Measurements from ENCODE around the gene MFAP3. TPM values are rescaled to one million over a fixed set of nuclear protein-coding genes. Genes with fewer than 3 reads are reported as not detected.

Gene MFAP3
- polyA plus RNA-seq, 2 of the 4 experiments (the other 2 are of a cell fraction), result 25.1 to 38.9 TPM

GRCh38 chr5:154031937-154032489 lies 6.8 kb upstream of the MFAP3 start:
- Histone ChIP-seq H3K9me3 (no peaks in the 10 kb centered on the region), H3K27ac (no peak overlapping the region), H3K4me3 (no peak overlapping the region), H3K4me1 (no peaks in the 10 kb centered on the region), H3K4me2 (no peak overlapping the region)
- CTCF ChIA-PET, result no interaction called here
- no peak for TF ChIP-seq ESRRA (IDR thresholded peaks at IDR 0.05; ENCODE audit: borderline replicate concordance, low read length)
- no peak for TF ChIP-seq POLR2A (IDR thresholded peaks at IDR 0.05; ENCODE audit: low read length)
- TF ChIP-seq CEBPB (IDR thresholded peaks at IDR 0.05), result no peak
- no peak for TF ChIP-seq CBX2 (IDR thresholded peaks at IDR 0.05; ENCODE audit: borderline replicate concordance, low read depth)
- no peak for TF ChIP-seq ATOH8 (CRISPR knock-in tag; IDR thresholded peaks at IDR 0.05; ENCODE audit: low read depth)
- no peak for TF ChIP-seq MYC (IDR thresholded peaks at IDR 0.05; ENCODE audit: borderline replicate concordance, low read length)
- no peak for TF ChIP-seq GATA3 (IDR thresholded peaks at IDR 0.05; ENCODE audit: borderline replicate concordance)
- TF ChIP-seq PHF8 (IDR thresholded peaks at IDR 0.05; ENCODE audit: borderline replicate concordance, low read depth), result no peak
- TF ChIP-seq CTCF (IDR thresholded peaks at IDR 0.05), result no peak
- no peak for TF ChIP-seq CBX8 (IDR thresholded peaks at IDR 0.05)
- no peak for TF ChIP-seq ZC3H11A (IDR thresholded peaks at IDR 0.05)
- TF ChIP-seq RNF2 (IDR thresholded peaks at IDR 0.05; ENCODE audit: borderline replicate concordance, low read depth), result no peak
- TF ChIP-seq CHD2 (IDR thresholded peaks at IDR 0.05; ENCODE audit: low read length, partially characterized antibody), result no peak
- TF ChIP-seq HMGXB4 (CRISPR knock-in tag; IDR thresholded peaks at IDR 0.05; ENCODE audit: borderline replicate concordance), result no peak
- no peak for TF ChIP-seq KDM5A (IDR thresholded peaks at IDR 0.05)
- TF ChIP-seq MAZ (IDR thresholded peaks at IDR 0.05; ENCODE audit: borderline replicate concordance, low read depth, low read length), result no peak
- TF ChIP-seq RCOR1 (IDR thresholded peaks at IDR 0.05; ENCODE audit: low read depth, low read length), result no peak
- no peak for TF ChIP-seq FOSL2 (IDR thresholded peaks at IDR 0.05)
- no peak for TF ChIP-seq FOSL2 (CRISPR knock-in tag; IDR thresholded peaks at IDR 0.05)
- no peak for TF ChIP-seq ELK1 (IDR thresholded peaks at IDR 0.05; ENCODE audit: low read depth, low read length)
- TF ChIP-seq ZNF302 (CRISPR knock-in tag; IDR thresholded peaks at IDR 0.05), result no peak
- FAIRE-seq, result no peak
- 79% methylated on average over 2 of the region's 2 CpGs for WGBS (ENCODE audit: missing lambda C conversion rate)
- DNase-seq (ENCODE audit: low read depth in 1 of 2, low spot score in 1 of 2), result no peak
- ATAC-seq, result no peak
- POLR2A ChIA-PET, result no interaction called here

- POLR2A ChIA-PET, result no interaction called here
- 91% methylated on average over 3 of the region's 3 CpGs for WGBS (ENCODE audit: missing lambda C conversion rate)
Observed at GRCh38 chr5:154034944-154035343, 3.8 kb upstream of the MFAP3 start.

More at GRCh38 chr5:154034944-154035343, 3.8 kb upstream of the MFAP3 start:
- no peaks in the 10 kb centered on the region for H3K9me3 ChIP-seq
- H3K4me1 ChIP-seq, result peaks cover 8% of the 10 kb centered on the region
- ATAC-seq, result no peak
- CTCF ChIA-PET, result interaction anchor here (0.6 kb wide), 1 partner anchor 28 kb away, joined by 3 read pairs; no protein-coding TSS in a partner anchor
- no peak overlapping the region for H3K27ac ChIP-seq
- no peak for DNase-seq (ENCODE audit: low read depth in 1 of 2, low spot score in 1 of 2)
- TF ChIP-seq RFX5 (IDR thresholded peaks at IDR 0.05), result no peak
- H3K4me3 ChIP-seq, result no peak overlapping the region
- no peak for FAIRE-seq
- H3K4me2 ChIP-seq, result no peak overlapping the region
